SK-N-SH treated with all-trans-retinoic acid at 6 μM for 48 hours (cell line): ENCODE data around the gene ERI3.

Source experiments
- ARNTL ChIP-seq: fragments of 450-650 bp; formaldehyde crosslinking; IDR thresholded peaks from 2 replicates; pipeline ENCODE4 v1.5.0; 2020; ENCODE audit warnings: low read depth, mild to moderate bottlenecking, moderate library complexity, borderline replicate concordance
- GLIS3 ChIP-seq: fragments of 250-450 bp; sonication (Bioruptor Pico); IDR thresholded peaks from 2 replicates; pipeline ENCODE4 v1.5.0; 2020; ENCODE audit warnings: mild to moderate bottlenecking, moderate library complexity
- RARB ChIP-seq: fragments of 250-450 bp; sonication (Bioruptor Pico); IDR thresholded peaks from 2 replicates; pipeline ENCODE4 v1.8.0; 2021; ENCODE audit warnings: mild to moderate bottlenecking, moderate library complexity
- SNAI2 ChIP-seq: fragments of 250-450 bp; sonication (Bioruptor Pico); IDR thresholded peaks from 2 replicates; pipeline ENCODE4 v1.5.0; 2020; ENCODE audit warnings: mild to moderate bottlenecking, moderate library complexity
- TF ChIP-seq, protein P1 (sequence below): fragments of 250-450 bp; sonication (Bioruptor Pico); IDR thresholded peaks from 2 replicates; pipeline ENCODE4 v1.5.0; 2020; ENCODE audit warnings: mild to moderate bottlenecking, moderate library complexity

DNA sequence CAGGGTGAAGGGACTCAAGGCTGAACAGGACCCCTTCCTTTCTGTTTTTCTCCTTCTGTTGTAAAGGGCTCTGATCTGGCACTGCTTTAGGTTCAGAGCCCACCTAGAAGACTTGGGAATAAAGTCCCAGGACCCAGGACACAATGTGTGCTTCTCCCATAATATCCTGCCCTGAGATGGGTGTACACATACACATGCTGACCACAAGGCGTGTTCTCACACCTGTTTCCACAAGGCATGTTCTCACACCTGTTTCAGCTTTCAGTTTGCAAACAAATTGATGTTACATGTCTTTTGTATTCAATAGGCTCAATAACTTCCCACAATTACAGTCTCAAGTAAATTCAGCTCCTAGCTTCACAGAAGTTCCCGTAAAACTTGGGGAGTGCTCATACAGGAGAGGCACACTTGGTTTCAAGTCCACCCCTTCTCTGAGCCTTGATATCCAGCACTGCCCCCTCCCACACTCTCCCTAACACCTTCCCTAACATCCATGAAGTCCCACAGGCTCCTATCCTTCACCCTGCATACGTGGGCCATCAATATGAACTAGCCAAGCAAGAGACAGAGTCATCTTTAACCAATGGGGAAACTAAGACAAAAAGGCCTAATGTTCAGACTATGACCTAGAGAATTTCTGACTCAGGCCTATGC lies 41.7 kb downstream of the ERI3 start:
- TF ChIP-seq GLIS3 (CRISPR knock-in tag) (no peak), RARB (CRISPR knock-in tag) (no peak), SNAI2 (CRISPR knock-in tag) (no peak), ARNTL (CRISPR knock-in tag) (no peak)
- TF ChIP-seq, protein P1, sequence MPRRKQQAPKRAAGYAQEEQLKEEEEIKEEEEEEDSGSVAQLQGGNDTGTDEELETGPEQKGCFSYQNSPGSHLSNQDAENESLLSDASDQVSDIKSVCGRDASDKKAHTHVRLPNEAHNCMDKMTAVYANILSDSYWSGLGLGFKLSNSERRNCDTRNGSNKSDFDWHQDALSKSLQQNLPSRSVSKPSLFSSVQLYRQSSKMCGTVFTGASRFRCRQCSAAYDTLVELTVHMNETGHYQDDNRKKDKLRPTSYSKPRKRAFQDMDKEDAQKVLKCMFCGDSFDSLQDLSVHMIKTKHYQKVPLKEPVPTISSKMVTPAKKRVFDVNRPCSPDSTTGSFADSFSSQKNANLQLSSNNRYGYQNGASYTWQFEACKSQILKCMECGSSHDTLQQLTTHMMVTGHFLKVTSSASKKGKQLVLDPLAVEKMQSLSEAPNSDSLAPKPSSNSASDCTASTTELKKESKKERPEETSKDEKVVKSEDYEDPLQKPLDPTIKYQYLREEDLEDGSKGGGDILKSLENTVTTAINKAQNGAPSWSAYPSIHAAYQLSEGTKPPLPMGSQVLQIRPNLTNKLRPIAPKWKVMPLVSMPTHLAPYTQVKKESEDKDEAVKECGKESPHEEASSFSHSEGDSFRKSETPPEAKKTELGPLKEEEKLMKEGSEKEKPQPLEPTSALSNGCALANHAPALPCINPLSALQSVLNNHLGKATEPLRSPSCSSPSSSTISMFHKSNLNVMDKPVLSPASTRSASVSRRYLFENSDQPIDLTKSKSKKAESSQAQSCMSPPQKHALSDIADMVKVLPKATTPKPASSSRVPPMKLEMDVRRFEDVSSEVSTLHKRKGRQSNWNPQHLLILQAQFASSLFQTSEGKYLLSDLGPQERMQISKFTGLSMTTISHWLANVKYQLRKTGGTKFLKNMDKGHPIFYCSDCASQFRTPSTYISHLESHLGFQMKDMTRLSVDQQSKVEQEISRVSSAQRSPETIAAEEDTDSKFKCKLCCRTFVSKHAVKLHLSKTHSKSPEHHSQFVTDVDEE (CRISPR knock-in tag), result no peak
